Breast epithelium (tissue), 3 donors: ENCODE measurements around the gene IQCH.

Source experiments
- CTCF ChIP-seq, 3 donors: fragments of 450-650 bp; IDR thresholded peaks; one replicate each; pipeline ENCODE4 v1.5.1; 2016 to 2017; ENCODE audit warnings: antibody characterized with exemption in 3 of 3, mild to moderate bottlenecking in 3 of 3, moderate library complexity in 3 of 3
- POLR2A ChIP-seq: fragments of 450-650 bp; IDR thresholded peaks from one replicate; pipeline ENCODE4 v1.6.1; 2016; ENCODE audit warnings: antibody characterized with exemption, mild to moderate bottlenecking, moderate library complexity
- POLR2AphosphoS5 ChIP-seq, 3 donors: sonication (generic); formaldehyde crosslinking; IDR thresholded peaks; one replicate each; pipeline ENCODE4 v1.6.1; 2017; ENCODE audit warnings: antibody characterized with exemption in 3 of 3

DNA sequence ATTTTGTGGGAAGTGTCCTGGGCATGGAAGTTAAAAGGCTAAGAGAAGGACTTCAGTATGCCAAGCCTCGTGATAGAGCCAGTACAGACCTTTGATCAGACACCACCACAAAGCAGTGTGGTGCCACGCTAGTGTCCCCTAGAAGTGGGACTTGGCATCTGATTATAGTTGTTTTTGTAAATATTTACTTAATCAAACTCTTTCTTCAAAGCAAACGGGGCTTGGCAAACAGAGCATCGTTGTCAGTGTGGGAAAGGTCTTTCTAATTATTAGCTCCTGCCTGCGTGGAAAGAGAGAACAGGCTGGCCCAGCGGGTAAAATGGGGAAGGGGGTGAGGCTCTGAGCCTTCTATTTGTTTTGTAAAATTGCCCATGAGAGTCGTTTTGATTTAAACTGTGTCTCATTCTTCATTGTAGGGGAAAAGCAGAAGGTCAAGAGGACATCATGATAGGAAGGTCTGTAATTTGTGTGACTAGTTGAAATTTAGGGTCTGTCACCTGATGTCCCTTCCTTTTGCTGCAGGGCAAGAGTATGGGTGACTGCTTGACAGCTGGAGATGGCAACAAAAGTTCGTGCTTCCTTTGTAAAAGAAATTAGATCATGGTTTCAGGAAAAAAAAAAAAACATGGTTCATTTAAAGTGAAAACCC lies 105.0 kb downstream of the IQCH start:
- TF ChIP-seq POLR2A, result no peak
- no peak for TF ChIP-seq POLR2AphosphoS5 (IDR thresholded peaks at IDR 0.05)
- TF ChIP-seq CTCF (IDR thresholded peaks at IDR 0.05), result no peak
